H9 (cell line): Measurements from ENCODE around the gene INPP5F. TPM values are rescaled to one million over a fixed set of nuclear protein-coding genes. Genes with fewer than 3 reads are reported as not detected.
"Not testable (repeated sequence)": the region's sequence is repeated elsewhere in the genome, so short reads cannot be mapped to it uniquely, and the experiment has no call there.

Experiments used
- DNase-seq: peaks from one replicate; pipeline ENCODE4 v3.0.0-alpha.2; 2017
- H2AFZ ChIP-seq: one replicate; pipeline ENCODE4 v1.6.1; 2013; ENCODE audit warnings: mild to moderate bottlenecking, low read length, control low read depth, moderate library complexity
- H2AK5ac ChIP-seq: 2 replicates; pipeline ENCODE4 v1.6.1; 2013; ENCODE audit warnings: low read length, control low read depth, mixed read lengths; ENCODE audit not compliant: insufficient read length
- H2BK120ac ChIP-seq: one replicate; pipeline ENCODE4 v1.6.1; 2013; ENCODE audit warnings: low read depth, mild to moderate bottlenecking, low read length, control low read depth, inconsistent platforms; ENCODE audit not compliant: poor library complexity, severe bottlenecking
- H2BK12ac ChIP-seq: 2 replicates; pipeline ENCODE4 v1.6.1; 2013; ENCODE audit warnings: low read length, control low read depth, mixed read lengths, low read depth; ENCODE audit not compliant: insufficient read length
- H2BK15ac ChIP-seq: 2 replicates; pipeline ENCODE4 v1.6.1; 2013; ENCODE audit warnings: low read depth, low read length, control low read depth
- H2BK20ac ChIP-seq: one replicate; pipeline ENCODE4 v1.6.1; 2013; ENCODE audit warnings: low read depth, mild to moderate bottlenecking, low read length, control low read depth, inconsistent platforms; ENCODE audit not compliant: poor library complexity, severe bottlenecking
- H2BK5ac ChIP-seq: 2 replicates; pipeline ENCODE4 v1.6.1; 2013; ENCODE audit warnings: low read length, control low read depth, mixed read lengths; ENCODE audit not compliant: insufficient read length
- H3K14ac ChIP-seq: 2 replicates; pipeline ENCODE4 v1.6.1; 2013; ENCODE audit warnings: low read length, control low read depth; ENCODE audit not compliant: insufficient read depth
- H3K18ac ChIP-seq: 2 replicates; pipeline ENCODE4 v1.6.1; 2013; ENCODE audit warnings: low read depth, mild to moderate bottlenecking, mixed read lengths, low read length, control low read depth; ENCODE audit not compliant: insufficient read length
- H3K23ac ChIP-seq: 2 replicates; pipeline ENCODE4 v1.6.1; 2013; ENCODE audit warnings: low read length, control low read depth, mixed read lengths, low read depth; ENCODE audit not compliant: insufficient read length
- H3K23me2 ChIP-seq: 2 replicates; pipeline ENCODE4 v1.6.1; 2013; ENCODE audit warnings: low read depth, mild to moderate bottlenecking, mixed read lengths, low read length, control low read depth; ENCODE audit not compliant: insufficient read length, poor library complexity, severe bottlenecking
- H3K27ac ChIP-seq: 2 replicates; pipeline ENCODE4 v1.5.1; 2013; ENCODE audit warnings: low read length, control low read depth, mixed read lengths, low read depth; ENCODE audit not compliant: insufficient read length
- H3K27me3 ChIP-seq: 2 replicates; pipeline ENCODE4 v1.6.1; 2013; ENCODE audit warnings: low read length, control low read depth, inconsistent platforms; ENCODE audit not compliant: insufficient read depth
- H3K4ac ChIP-seq: 2 replicates; pipeline ENCODE4 v1.6.1; 2013; ENCODE audit warnings: low read depth, mild to moderate bottlenecking, control low read depth, inconsistent platforms, low read length, moderate library complexity
- H3K4me1 ChIP-seq: 2 replicates; pipeline ENCODE4 v1.6.1; 2013; ENCODE audit warnings: low read length, control low read depth, inconsistent platforms; ENCODE audit not compliant: insufficient read depth
- H3K4me2 ChIP-seq: 2 replicates; pipeline ENCODE4 v1.6.1; 2013; ENCODE audit warnings: low read length, control low read depth, mixed read lengths; ENCODE audit not compliant: insufficient read length, insufficient read depth
- H3K56ac ChIP-seq: 2 replicates; pipeline ENCODE4 v1.6.1; 2013; ENCODE audit warnings: low read depth, mild to moderate bottlenecking, mixed read lengths, low read length, control low read depth; ENCODE audit not compliant: insufficient read length
- H3K79me1 ChIP-seq: 2 replicates; pipeline ENCODE4 v1.6.1; 2013; ENCODE audit warnings: low read depth, mild to moderate bottlenecking, moderate library complexity, low read length, control low read depth, inconsistent platforms; ENCODE audit not compliant: insufficient read depth, poor library complexity, severe bottlenecking
- H3K79me2 ChIP-seq: 2 replicates; pipeline ENCODE4 v1.6.1; 2013; ENCODE audit warnings: low read length, control low read depth, inconsistent platforms; ENCODE audit not compliant: insufficient read depth
- H3K9ac ChIP-seq: 2 replicates; pipeline ENCODE4 v1.6.1; 2013; ENCODE audit warnings: low read length, control low read depth, mixed read lengths; ENCODE audit not compliant: insufficient read length; ENCODE audit errors: extremely low read depth
- H3K9me3 ChIP-seq: one replicate; pipeline ENCODE4 v1.6.1; 2013; ENCODE audit warnings: low read depth, low read length, inconsistent platforms; ENCODE audit not compliant: control insufficient read depth
- H3T11ph ChIP-seq: one replicate; pipeline ENCODE4 v1.6.1; 2013; ENCODE audit warnings: mild to moderate bottlenecking, low read length, control low read depth, inconsistent platforms
- H4K20me1 ChIP-seq: one replicate; pipeline ENCODE4 v1.6.1; 2013; ENCODE audit not compliant: control insufficient read depth, insufficient read length, insufficient read depth
- H4K5ac ChIP-seq: 2 replicates; pipeline ENCODE4 v1.6.1; 2013; ENCODE audit warnings: low read depth, mild to moderate bottlenecking, mixed read lengths, low read length, control low read depth; ENCODE audit not compliant: insufficient read length
- H4K8ac ChIP-seq: replicated peaks from 2 replicates; pipeline ENCODE4 v1.6.1; 2013; ENCODE audit warnings: low read length, control low read depth, mixed read lengths, low read depth; ENCODE audit not compliant: insufficient read length
- H4K91ac ChIP-seq: 2 replicates; pipeline ENCODE4 v1.6.1; 2013; ENCODE audit warnings: low read depth, mild to moderate bottlenecking, moderate library complexity, mixed read lengths, low read length, control low read depth; ENCODE audit not compliant: insufficient read length
- H3K27ac Mint-ChIP-seq, 3 experiments: 2 replicates in 2 of 3; 3 replicates in 1 of 3; pipeline ENCODE4 v1.8.0; 2020 to 2021; ENCODE audit warnings: mixed read lengths in 3 of 3, mild to moderate bottlenecking in 1 of 3, moderate library complexity in 1 of 3
- H3K27me3 Mint-ChIP-seq: 2 replicates; pipeline ENCODE4 v1.8.0; 2021; ENCODE audit warnings: low read depth, mild to moderate bottlenecking, moderate library complexity, mixed read lengths
- H3K36me3 Mint-ChIP-seq, 3 experiments: 2 replicates in 2 of 3; 3 replicates in 1 of 3; pipeline ENCODE4 v1.8.0; 2020 to 2021; ENCODE audit warnings: low read depth in 3 of 3, mixed read lengths in 3 of 3; ENCODE audit not compliant: insufficient read depth in 1 of 3
- H3K4me1 Mint-ChIP-seq, 2 experiments: 2 replicates each; pipeline ENCODE4 v1.8.0; 2020; ENCODE audit warnings: mixed read lengths in 2 of 2
- H3K4me3 Mint-ChIP-seq, 2 experiments: 2 replicates in 1 of 2; 3 replicates in 1 of 2; pipeline ENCODE4 v1.8.0; 2020 to 2021; ENCODE audit warnings: mild to moderate bottlenecking in 2 of 2, mixed read lengths in 2 of 2, moderate library complexity in 1 of 2
- H3K9me3 Mint-ChIP-seq, 2 experiments: 2 replicates in 1 of 2; 3 replicates in 1 of 2; pipeline ENCODE4 v1.8.0; 2020; ENCODE audit warnings: mild to moderate bottlenecking in 2 of 2, mixed read lengths in 2 of 2, moderate library complexity in 1 of 2
- CTCF ChIP-seq: fragments of 200-600 bp; sonication (generic); conservative IDR thresholded peaks from 3 replicates; pipeline ENCODE4 v1.8.0; 2021; ENCODE audit warnings: antibody characterized with exemption, mild to moderate bottlenecking
- WGBS: extraction: QIAGEN DNeasy Blood & Tissue Kit; methylation state at CpG from one replicate; pipeline ENCODE4 v1.1.7; 2013; ENCODE audit warnings: missing lambda C conversion rate, low lambda C conversion rate, mixed read lengths; ENCODE audit not compliant: insufficient read length; ENCODE audit errors: extremely low coverage; 5-methylcytosine and 5-hydroxymethylcytosine counted together
- total RNA-seq: library from RNA; stranded (reverse); gene quantifications from 2 replicates; pipeline ENCODE4 v1.2.1, GENCODE V29; 2021

INPP5F gene
- total RNA-seq, 1 experiment from 2014 or later, result 108 TPM

DNA sequence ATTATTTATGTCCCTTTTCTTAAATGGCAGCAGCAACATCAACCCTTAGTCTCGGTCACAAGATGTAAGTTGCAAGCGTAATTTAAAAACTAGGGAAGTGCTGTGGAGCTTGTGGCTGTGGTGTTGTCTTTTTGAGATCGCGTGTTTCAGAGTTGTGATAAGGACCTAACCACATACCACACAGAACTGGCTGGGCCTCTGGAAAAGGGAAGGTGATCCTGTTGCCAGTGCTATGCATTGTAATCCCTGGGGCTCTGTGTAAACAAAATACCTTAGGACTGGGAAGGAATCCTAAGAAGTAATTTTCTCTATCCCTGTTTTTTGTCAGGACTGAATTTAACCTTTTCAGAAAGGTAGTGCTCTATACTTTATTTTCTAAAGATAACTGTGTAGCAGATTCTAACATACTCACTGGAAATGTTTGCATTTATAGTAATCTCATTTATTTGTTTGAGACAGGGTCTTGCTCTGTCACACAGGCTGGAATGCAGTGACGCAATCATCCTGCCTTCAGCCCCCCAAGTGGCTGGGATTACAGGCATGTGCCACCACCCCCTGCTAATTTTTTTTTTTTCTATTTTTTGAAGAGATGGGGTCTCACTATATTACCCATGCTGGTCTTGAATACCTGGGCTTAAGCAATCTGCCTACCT, 60.4 kb downstream of the INPP5F start:
- peak overlapping the region; percentile 73 for H2BK120ac ChIP-seq
- WGBS, result no CpG with 5 or more reads among the region's 5 CpGs
- peaks cover 2% of the 10 kb centered on the region for H3K23me2 ChIP-seq
- H3K4ac ChIP-seq, result no peak overlapping the region; the same call in 1 of the 2 replicates
- peak overlapping the region; percentile 72 for H2BK12ac ChIP-seq
- H3T11ph ChIP-seq, result no peak overlapping the region
- Mint-ChIP-seq H3K27ac (peak overlapping the region; percentile 84 to 98 (median 89)), H3K4me1 (peaks cover 46 to 62% of the 10 kb centered on the region in 2 experiments), H3K4me3 (peak overlapping the region; percentile 9 to 62; a peak in 1 of 5 replicates), H3K27me3 (no peaks in the 10 kb centered on the region), H3K36me3 (peaks cover 1 to 2% (median 2%) of the 10 kb centered on the region in 3 experiments; a peak in 4 of 7 replicates), H3K9me3 (no peaks in the 10 kb centered on the region)
- H3K23ac ChIP-seq, result no peak overlapping the region
- DNase-seq, result peak; percentile 65
- no peaks in the 10 kb centered on the region for H3K27me3 ChIP-seq
- H2BK5ac ChIP-seq, result no peak overlapping the region
- H4K20me1 ChIP-seq, result no peaks in the 10 kb centered on the region
- peak overlapping the region; percentile 39 for H3K18ac ChIP-seq
- H2BK20ac ChIP-seq, result no peak overlapping the region
- H3K79me2 ChIP-seq, result 0 out of 2 replicates have a peak, but pooled peaks cover 1% of the 10 kb centered on the region
- H3K4me1 ChIP-seq, result peaks cover 3% of the 10 kb centered on the region; the same call in 1 of the 2 replicates
- H3K9me3 ChIP-seq, result no peaks in the 10 kb centered on the region
- no peak overlapping the region for H3K9ac ChIP-seq
- no peak overlapping the region for H4K5ac ChIP-seq
- no peak for TF ChIP-seq CTCF
- H2BK15ac ChIP-seq, result no peak overlapping the region
- H3K4me2 ChIP-seq, result peak overlapping the region; percentile 19
- H2AFZ ChIP-seq, result no peak overlapping the region
- no peaks in the 10 kb centered on the region for H3K79me1 ChIP-seq
- no peak overlapping the region for H4K91ac ChIP-seq
- peak overlapping the region; percentile 56; the same call in 1 of the 2 replicates for H3K14ac ChIP-seq
- no peak overlapping the region for H2AK5ac ChIP-seq
- no peak overlapping the region for H4K8ac ChIP-seq
- no peak overlapping the region for H3K56ac ChIP-seq
- H3K27ac ChIP-seq, result peak overlapping the region; percentile 95

DNA sequence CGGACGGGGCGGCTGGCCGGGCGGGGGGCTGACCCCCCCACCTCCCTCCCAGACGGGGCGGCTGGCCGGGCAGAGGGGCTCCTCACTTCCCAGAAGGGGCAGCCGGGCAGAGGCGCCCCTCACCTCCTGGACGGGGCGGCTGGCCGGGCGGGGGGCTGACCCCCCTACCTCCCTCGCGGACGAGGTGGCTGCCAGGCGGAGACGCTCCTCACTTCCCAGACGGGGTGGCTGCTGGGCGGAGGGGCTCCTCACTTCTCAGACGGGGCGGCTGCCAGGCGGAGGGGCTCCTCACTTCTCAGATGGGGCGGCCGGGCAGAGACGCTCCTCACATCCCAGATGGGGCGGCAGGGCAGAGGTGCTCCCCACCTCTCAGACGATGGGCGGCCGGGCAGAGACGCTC, 69.3 kb downstream of the INPP5F start:
- not testable (repeated sequence) for H2BK5ac ChIP-seq, H3K56ac ChIP-seq, H4K5ac ChIP-seq, H4K20me1 ChIP-seq, H3K27ac ChIP-seq, H3K79me1 ChIP-seq, H2BK12ac ChIP-seq, H2BK120ac ChIP-seq, H3K9me3 Mint-ChIP-seq, H3K9me3 ChIP-seq, H3K9ac ChIP-seq, H3K23ac ChIP-seq, H3K14ac ChIP-seq, H3K4me2 ChIP-seq, H2AK5ac ChIP-seq, H3T11ph ChIP-seq, H3K4ac ChIP-seq, H3K18ac ChIP-seq, H3K27ac Mint-ChIP-seq, H3K27me3 ChIP-seq, H2BK20ac ChIP-seq, H2AFZ ChIP-seq, H2BK15ac ChIP-seq, H4K8ac ChIP-seq, H3K27me3 Mint-ChIP-seq, H3K79me2 ChIP-seq, H3K4me1 Mint-ChIP-seq, DNase-seq, H4K91ac ChIP-seq, H3K23me2 ChIP-seq, H3K4me3 Mint-ChIP-seq, H3K4me1 ChIP-seq
- no CpG with 5 or more reads among the region's 32 CpGs for WGBS
- H3K36me3 Mint-ChIP-seq, result peaks cover 0 to 21% (median 16%) of the 10 kb centered on the region in 3 experiments
